HG02678 (cell line): Measurements from ENCODE around the gene ABCA5.
"Not testable (repeated sequence)": the region's sequence is repeated elsewhere in the genome, so short reads cannot be mapped to it uniquely, and the experiment has no call there.

Experiments used
- ATAC-seq: cut with Tn5 transposase; IDR thresholded peaks from one replicate; pipeline ENCODE4 v1.9.1; 2021; ENCODE audit warnings: mild to moderate bottlenecking, moderate library complexity; ENCODE audit not compliant: unreplicated experiment

The ABCA5 gene

GRCh38 chr17:69333561-69333960, 6.6 kb upstream of the ABCA5 start:
- no peak for ATAC-seq

- no peak for ATAC-seq
Measured at GRCh38 chr17:69331756-69332155, 4.8 kb upstream of the ABCA5 start.

GRCh38 chr17:69326377-69327059, 415 bp downstream of the ABCA5 start:
- ATAC-seq: peak; percentile 9

GRCh38 chr17:69325518-69326376, 1.2 kb downstream of the ABCA5 start:
- ATAC-seq: no peak

- ATAC-seq: no peak
Measured at GRCh38 chr17:69323806-69324205, 3.1 kb downstream of the ABCA5 start.

GRCh38 chr17:69320908-69321238, 6.1 kb downstream of the ABCA5 start:
- no peak for ATAC-seq

GRCh38 chr17:69320210-69320907, 6.6 kb downstream of the ABCA5 start:
- ATAC-seq: no peak

- ATAC-seq: no peak
Measured at GRCh38 chr17:69317625-69318024, 9.3 kb downstream of the ABCA5 start.

GRCh38 chr17:69314246-69315065, 12.5 kb downstream of the ABCA5 start:
- ATAC-seq: no peak

GRCh38 chr17:69305177-69305576, 21.8 kb downstream of the ABCA5 start:
- no peak for ATAC-seq

GRCh38 chr17:69302682-69303081, 24.3 kb downstream of the ABCA5 start:
- no peak for ATAC-seq

- ATAC-seq: no peak
Measured at GRCh38 chr17:69300222-69300621, 26.7 kb downstream of the ABCA5 start.

- not testable (repeated sequence) for ATAC-seq
Measured at GRCh38 chr17:69298120-69298722, 28.7 kb downstream of the ABCA5 start.

GRCh38 chr17:69287168-69287567, 39.8 kb downstream of the ABCA5 start:
- no peak for ATAC-seq

- ATAC-seq: no peak
Measured at GRCh38 chr17:69286257-69286656, 40.7 kb downstream of the ABCA5 start.

GRCh38 chr17:69284646-69285045, 42.3 kb downstream of the ABCA5 start:
- ATAC-seq: no peak

GRCh38 chr17:69282002-69282401, 44.9 kb downstream of the ABCA5 start:
- ATAC-seq: no peak

- not testable (repeated sequence) for ATAC-seq
Measured at GRCh38 chr17:69276279-69276678, 50.7 kb downstream of the ABCA5 start.

- no peak for ATAC-seq
Measured at GRCh38 chr17:69275751-69276150, 51.2 kb downstream of the ABCA5 start.

GRCh38 chr17:69271023-69271422, 55.9 kb downstream of the ABCA5 start:
- ATAC-seq: no peak
